GM12801 (cell line): ENCODE data around the gene FAF1.

Experiments
- TF ChIP-seq, protein P1 (sequence below): IDR thresholded peaks from one replicate; pipeline ENCODE4 v1.5.1; 2011; ENCODE audit warnings: control low read depth; ENCODE audit not compliant: insufficient read length; ENCODE audit errors: extremely low read depth

Gene FAF1

DNA sequence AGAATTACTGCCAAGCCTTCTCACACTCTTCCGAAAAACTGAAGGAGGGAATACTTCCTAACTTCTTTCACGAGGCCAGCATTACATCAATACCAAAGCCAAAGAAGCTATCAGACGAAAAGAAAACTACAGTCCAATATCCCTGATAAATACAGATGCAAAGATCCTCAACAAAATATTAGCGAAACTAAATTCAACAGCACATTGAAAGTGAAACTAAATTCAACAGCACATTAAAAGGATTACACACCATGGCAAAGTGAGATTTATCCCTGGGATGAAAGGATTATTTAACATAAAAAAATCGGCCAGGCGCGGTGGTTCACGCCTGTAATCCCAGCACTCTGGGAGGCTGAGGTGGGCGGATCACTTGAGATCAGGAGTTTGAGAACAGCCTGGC, 176.8 kb downstream of the FAF1 start:
- TF ChIP-seq, protein P1, sequence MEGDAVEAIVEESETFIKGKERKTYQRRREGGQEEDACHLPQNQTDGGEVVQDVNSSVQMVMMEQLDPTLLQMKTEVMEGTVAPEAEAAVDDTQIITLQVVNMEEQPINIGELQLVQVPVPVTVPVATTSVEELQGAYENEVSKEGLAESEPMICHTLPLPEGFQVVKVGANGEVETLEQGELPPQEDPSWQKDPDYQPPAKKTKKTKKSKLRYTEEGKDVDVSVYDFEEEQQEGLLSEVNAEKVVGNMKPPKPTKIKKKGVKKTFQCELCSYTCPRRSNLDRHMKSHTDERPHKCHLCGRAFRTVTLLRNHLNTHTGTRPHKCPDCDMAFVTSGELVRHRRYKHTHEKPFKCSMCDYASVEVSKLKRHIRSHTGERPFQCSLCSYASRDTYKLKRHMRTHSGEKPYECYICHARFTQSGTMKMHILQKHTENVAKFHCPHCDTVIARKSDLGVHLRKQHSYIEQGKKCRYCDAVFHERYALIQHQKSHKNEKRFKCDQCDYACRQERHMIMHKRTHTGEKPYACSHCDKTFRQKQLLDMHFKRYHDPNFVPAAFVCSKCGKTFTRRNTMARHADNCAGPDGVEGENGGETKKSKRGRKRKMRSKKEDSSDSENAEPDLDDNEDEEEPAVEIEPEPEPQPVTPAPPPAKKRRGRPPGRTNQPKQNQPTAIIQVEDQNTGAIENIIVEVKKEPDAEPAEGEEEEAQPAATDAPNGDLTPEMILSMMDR, result no peak

DNA sequence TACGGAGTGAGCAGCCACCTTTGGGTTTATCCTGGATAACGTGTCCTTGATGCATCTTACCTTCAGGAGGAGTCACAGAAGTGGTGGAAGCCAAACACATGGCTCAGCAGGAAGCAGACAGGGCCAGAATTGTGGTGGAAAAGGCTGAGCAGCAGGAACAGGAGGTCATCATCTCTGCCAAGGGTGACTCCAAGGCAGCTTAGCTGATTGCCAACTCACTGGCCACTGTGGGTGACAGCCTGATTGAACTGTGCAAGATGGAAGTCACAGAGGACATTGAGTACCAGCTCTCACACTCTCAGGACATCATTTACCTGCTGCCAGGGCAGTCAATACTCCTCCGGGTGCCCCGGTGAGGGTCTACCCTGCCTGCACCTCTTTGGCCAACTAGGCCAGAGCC, 179.3 kb downstream of the FAF1 start:
- TF ChIP-seq, protein P1, result no peak

DNA sequence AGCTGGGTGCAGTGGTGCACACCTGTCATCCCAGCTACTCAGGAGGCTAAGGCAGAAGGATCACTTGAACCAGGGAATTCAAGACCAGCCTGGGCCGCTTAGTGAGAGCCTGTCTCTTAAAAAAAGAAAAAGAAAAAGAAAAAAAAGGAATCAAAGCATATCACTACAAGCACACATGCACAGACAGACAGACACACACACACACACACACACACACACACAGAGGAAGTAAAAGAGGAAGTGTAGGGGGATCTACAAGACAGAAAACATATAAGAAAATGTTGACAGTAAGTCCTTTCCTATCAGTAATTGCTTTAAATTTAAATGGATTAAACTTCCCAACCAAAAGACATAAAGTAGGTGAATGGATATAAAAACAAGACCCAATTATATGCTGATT, 180.3 kb downstream of the FAF1 start:
- TF ChIP-seq, protein P1, result no peak

DNA sequence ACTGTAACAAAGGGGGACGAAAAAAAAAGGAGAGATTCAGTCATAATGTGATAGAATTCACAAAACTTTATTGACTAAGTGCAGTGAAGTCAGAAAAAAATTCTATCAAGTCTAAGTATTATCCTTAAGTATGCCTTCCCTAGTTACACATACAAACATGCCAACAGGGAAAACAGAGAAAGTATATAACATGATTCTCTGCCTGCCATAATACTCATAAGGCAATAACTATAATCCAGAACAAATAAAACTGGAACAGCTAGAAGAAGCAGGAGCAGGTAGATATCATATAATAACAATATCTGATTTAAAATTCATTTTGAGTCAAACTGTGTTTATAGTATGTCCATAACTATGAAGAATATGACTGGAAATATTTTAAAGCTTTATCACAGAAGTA, 184.3 kb downstream of the FAF1 start:
- TF ChIP-seq, protein P1, result no peak

DNA sequence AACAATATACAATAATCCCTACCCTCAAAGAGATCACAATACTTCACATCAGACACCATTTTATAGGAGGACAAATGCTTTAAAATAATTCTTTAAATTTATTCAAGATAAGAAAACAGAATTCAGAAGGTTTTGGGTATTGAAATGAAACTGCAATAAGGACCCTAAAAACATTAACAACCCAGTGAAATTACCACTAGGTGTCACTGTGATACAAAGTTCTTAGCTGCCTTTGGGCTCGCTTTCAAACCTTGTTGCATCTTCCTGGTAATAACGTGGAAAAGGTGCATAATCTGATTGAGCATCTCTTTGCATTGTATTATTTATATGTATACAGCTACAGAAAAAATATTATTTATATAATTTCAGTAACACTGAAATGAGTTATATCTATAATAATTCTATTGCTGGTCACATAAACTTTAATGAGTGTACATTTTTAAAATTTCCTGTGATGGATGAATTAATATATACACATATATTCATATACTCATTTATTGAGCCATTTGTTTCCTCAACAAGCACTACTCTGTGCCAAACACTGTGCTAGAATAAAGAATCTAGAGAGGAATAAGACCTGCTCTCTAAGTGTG, 185.2 kb downstream of the FAF1 start:
- TF ChIP-seq, protein P1, result no peak

DNA sequence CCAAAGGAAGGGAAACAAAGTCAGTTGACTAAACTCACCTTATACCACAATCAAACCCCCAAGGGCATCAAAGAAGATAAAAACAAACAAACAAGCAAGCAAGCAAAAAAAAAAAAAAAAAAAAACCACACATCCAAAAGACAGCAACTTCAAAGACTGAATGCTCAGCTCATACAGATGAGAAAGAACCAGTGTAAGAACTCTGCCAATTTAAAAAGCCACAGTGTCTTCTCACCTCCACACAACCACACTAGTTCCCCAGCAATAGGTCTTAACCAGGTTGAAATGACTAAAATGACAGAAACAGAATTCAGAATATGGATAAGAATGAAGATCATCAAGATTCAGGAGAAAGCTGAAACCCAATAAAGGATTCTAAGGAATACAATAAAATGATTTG, 193.4 kb downstream of the FAF1 start:
- TF ChIP-seq, protein P1, result no peak

DNA sequence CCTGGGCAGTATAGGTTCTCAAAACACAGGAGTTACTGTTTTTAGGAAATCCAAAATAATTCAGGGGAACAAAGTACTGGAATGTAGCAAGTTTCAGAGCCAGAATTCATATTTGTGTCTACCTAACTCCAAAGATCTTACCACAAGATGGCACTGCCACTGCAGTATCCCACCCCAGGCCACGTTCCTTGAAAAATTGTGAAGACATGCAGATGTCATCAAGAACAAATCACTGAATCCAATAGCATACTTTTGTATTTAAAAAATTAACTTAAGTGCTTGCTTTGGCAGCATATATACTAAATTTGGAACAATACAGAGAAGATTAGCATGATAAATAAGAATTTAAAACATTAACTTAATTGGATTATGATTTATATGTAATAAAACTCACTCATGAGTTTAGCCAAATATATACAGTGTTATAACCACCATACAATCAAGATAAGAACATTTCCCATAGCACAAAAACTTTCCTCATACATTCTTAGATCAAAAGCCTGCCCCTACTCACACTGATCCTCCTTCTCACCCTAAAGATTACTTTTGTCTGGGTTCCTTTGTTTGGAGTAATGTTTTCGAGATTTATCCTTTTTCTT, 209.9 kb downstream of the FAF1 start:
- TF ChIP-seq, protein P1, result no peak
